Right ventricle myocardium inferior (tissue), 1 donor: ENCODE measurements around the gene AKAP13. TPM values are rescaled to one million over a fixed set of nuclear protein-coding genes. Genes with fewer than 3 reads are reported as not detected.
A peak's percentile ranks its signal among the peaks of the same experiment; 100 is the strongest.

Source experiments
- ATAC-seq: fragments of 200-7000 bp; cut with Tn5 transposase; one replicate; pipeline ENCODE4 v1.9.1; 2020; ENCODE audit warnings: mild to moderate bottlenecking, moderate library complexity
- DNase-seq: peaks from one replicate; pipeline ENCODE4 v3.0.0; 2021; ENCODE audit errors: missing footprints
- intact Hi-C: fragments of 100-400 bp; cut with DNase I; formaldehyde crosslinking; loops from one replicate; pipeline ENCODE4 v1.11.0; 2022
- total RNA-seq: library from RNA; stranded (reverse); fragmentation: NEBNext Ultra II Directional; extraction: Animal tissue kit (Norgen Biotek cat#: 25700); gene quantifications from one replicate; pipeline ENCODE4 v1.2.1, GENCODE V29; 2021
- donor health status: DM: no; HTN: yes; CAD: no; lungs with severe emphysema.

AKAP13 gene
- total RNA-seq, 1 donor from 2014 or later = 292 TPM

- no peak for DNase-seq
- intact Hi-C loops = loop anchor here (2.0 to 5.0 kb wide), 2 partner anchors 49 to 53 kb away; no protein-coding TSS in a partner anchor
- ATAC-seq = no peak
Observed at GRCh38 chr15:85379403-85380131, 836 bp upstream of the AKAP13 start.

- DNase-seq (peak; percentile 76), ATAC-seq (peak; percentile 55)
- intact Hi-C loops = loop anchor here (2.0 to 5.0 kb wide), 2 partner anchors 50 to 51 kb away; no protein-coding TSS in a partner anchor
Observed at GRCh38 chr15:85380812-85381642, 624 bp downstream of the AKAP13 start.

GRCh38 chr15:85381850-85382751 is 1.7 kb downstream of the AKAP13 start:
- DNase-seq = no peak
- no peak for ATAC-seq
- intact Hi-C loops = loop anchor here (2.0 to 5.0 kb wide), 2 partner anchors 50 to 51 kb away; no protein-coding TSS in a partner anchor

GRCh38 chr15:85382942-85383341 is 2.5 kb downstream of the AKAP13 start:
- ATAC-seq (no peak), DNase-seq (no peak)
- intact Hi-C loops = loop anchor here (5.0 kb wide), 1 partner anchor 49 kb away; no protein-coding TSS in a partner anchor

- ATAC-seq = no peak
Observed at GRCh38 chr15:85383470-85384148, 3.2 kb downstream of the AKAP13 start.

GRCh38 chr15:85386261-85386660 is 5.9 kb downstream of the AKAP13 start:
- DNase-seq (no peak), ATAC-seq (no peak)
- intact Hi-C loops = no loop called here

More at GRCh38 chr15:85383470-85384148, 3.2 kb downstream of the AKAP13 start:
- intact Hi-C loops = loop anchor here (5.0 kb wide), 1 partner anchor 49 kb away; no protein-coding TSS in a partner anchor
- no peak for DNase-seq

- ATAC-seq (no peak), DNase-seq (no peak)
- intact Hi-C loops = no loop called here
Observed at GRCh38 chr15:85388566-85389305, 8.3 kb downstream of the AKAP13 start.

GRCh38 chr15:85389306-85389650 is 8.9 kb downstream of the AKAP13 start:
- ATAC-seq (no peak), DNase-seq (no peak)
- intact Hi-C loops = no loop called here

GRCh38 chr15:85389772-85390171 is 9.4 kb downstream of the AKAP13 start:
- ATAC-seq (no peak), DNase-seq (no peak)
- intact Hi-C loops = no loop called here

GRCh38 chr15:85393210-85393609 is 12.8 kb downstream of the AKAP13 start:
- intact Hi-C loops = no loop called here
- ATAC-seq (no peak), DNase-seq (no peak)

- intact Hi-C loops = no loop called here
- no peak for DNase-seq
- no peak for ATAC-seq
Observed at GRCh38 chr15:85394554-85395333, 14.3 kb downstream of the AKAP13 start.

- ATAC-seq (no peak), DNase-seq (no peak)
- intact Hi-C loops = no loop called here
Observed at GRCh38 chr15:85396554-85396953, 16.2 kb downstream of the AKAP13 start.

- ATAC-seq (no peak), DNase-seq (no peak)
- intact Hi-C loops = no loop called here
Observed at GRCh38 chr15:85397151-85397550, 16.7 kb downstream of the AKAP13 start.

- intact Hi-C loops = no loop called here
- ATAC-seq = peak; percentile 43
- no peak for DNase-seq
Observed at GRCh38 chr15:85397926-85398325, 17.5 kb downstream of the AKAP13 start.

GRCh38 chr15:85398822-85399221 is 18.4 kb downstream of the AKAP13 start:
- intact Hi-C loops = no loop called here
- DNase-seq (no peak), ATAC-seq (no peak)

- ATAC-seq (no peak), DNase-seq (no peak)
- intact Hi-C loops = loop anchor here (5.0 kb wide), 1 partner anchor 43 kb away; no protein-coding TSS in a partner anchor
Observed at GRCh38 chr15:85399627-85400026, 19.2 kb downstream of the AKAP13 start.

- intact Hi-C loops = loop anchor here (5.0 kb wide), 1 partner anchor 42 kb away; no protein-coding TSS in a partner anchor
- ATAC-seq = no peak
- DNase-seq = no peak
Observed at GRCh38 chr15:85400606-85401005, 20.2 kb downstream of the AKAP13 start.
